Measurements from ENCODE around the gene C8B.

The C8B gene

GRCh38 chr1:56894014-56894413, 71.8 kb downstream of the C8B start:
- no peak for DNase-seq

- no peak for DNase-seq
Observed at GRCh38 chr1:56890229-56890628, 75.6 kb downstream of the C8B start.

DNA sequence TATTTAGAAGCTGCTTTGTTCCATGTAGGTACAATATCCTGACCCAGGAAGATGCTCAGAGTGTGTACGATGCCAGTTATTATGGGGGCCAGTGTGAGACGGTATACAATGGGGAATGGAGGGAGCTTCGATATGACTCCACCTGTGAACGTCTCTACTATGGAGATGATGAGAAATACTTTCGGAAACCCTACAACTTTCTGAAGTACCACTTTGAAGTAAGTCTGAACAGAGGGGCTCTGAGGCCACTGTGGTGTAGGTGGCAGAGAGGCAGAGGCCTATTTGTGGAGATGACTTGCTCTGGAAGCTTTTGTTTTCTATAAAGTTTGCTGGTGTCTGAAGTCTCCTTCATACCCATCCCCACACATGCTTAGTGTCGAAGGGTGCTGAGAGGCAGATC, 84.4 kb downstream of the C8B start:
- no peak for DNase-seq

DNA sequence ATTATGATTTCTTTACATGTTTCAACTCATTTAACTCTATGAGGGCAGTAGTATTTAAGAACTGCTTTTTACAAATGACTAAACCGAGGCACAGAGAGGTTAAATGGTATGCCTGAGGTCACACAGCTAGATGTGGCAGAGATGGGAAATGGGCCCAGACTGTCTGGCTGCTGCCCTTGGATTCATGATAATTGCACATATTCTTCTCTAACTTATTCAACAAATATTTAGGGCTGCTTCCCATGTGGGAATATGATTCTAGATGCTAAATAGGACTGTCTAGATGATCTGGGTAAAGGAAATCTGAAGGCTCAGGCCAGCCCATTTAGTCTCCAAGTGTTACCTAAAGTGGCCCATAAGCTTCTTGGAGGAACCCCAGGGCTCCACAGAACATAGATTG, 85.0 kb downstream of the C8B start:
- no peak for DNase-seq
